ENCODE measurements around the gene THAP10. TPM values are rescaled to one million over a fixed set of nuclear protein-coding genes. Genes with fewer than 3 reads are reported as not detected.

The THAP10 gene
- total RNA-seq, 1 experiment from 2014 or later: 2.5 TPM

GRCh38 chr15:70923311-70924080, 31.3 kb upstream of the THAP10 start:
- no peak overlapping the region for H3K9ac ChIP-seq (ENCODE audit: extremely low read depth, insufficient read length, low read length)
- H3K4me1 ChIP-seq (ENCODE audit: insufficient read depth, low read length): no peaks in the 10 kb centered on the region
- Mint-ChIP-seq H3K27me3 (ENCODE audit: low read depth) (no peaks in the 10 kb centered on the region), H3K9me3 (no peaks in the 10 kb centered on the region), H3K36me3 (ENCODE audit: insufficient read depth in 1 of 3, low read depth in 3 of 3) (no peaks in the 10 kb centered on the region; a peak in 1 of 7 replicates), H3K4me3 (no peak overlapping the region), H3K27ac (no peak overlapping the region), H3K4me1 (no peaks in the 10 kb centered on the region)
- no peaks in the 10 kb centered on the region for H3K79me1 ChIP-seq (ENCODE audit: insufficient read depth, low read depth, low read length, poor library complexity, severe bottlenecking)
- no peak overlapping the region for H2BK120ac ChIP-seq (ENCODE audit: low read depth, low read length, poor library complexity, severe bottlenecking)
- H4K8ac ChIP-seq (replicated peaks; ENCODE audit: insufficient read length, low read depth, low read length): no peak overlapping the region
- H4K20me1 ChIP-seq (ENCODE audit: control insufficient read depth, insufficient read depth, insufficient read length): no peaks in the 10 kb centered on the region
- H2BK15ac ChIP-seq (ENCODE audit: low read depth, low read length): no peak overlapping the region
- no peak overlapping the region for H2AFZ ChIP-seq (ENCODE audit: low read length)
- no peak overlapping the region for H4K5ac ChIP-seq (ENCODE audit: insufficient read length, low read depth, low read length)
- no peaks in the 10 kb centered on the region for H3K23me2 ChIP-seq (ENCODE audit: insufficient read length, low read depth, low read length, poor library complexity, severe bottlenecking)
- H2AK5ac ChIP-seq (ENCODE audit: insufficient read length, low read length): no peak overlapping the region
- no peaks in the 10 kb centered on the region for H3K9me3 ChIP-seq (ENCODE audit: control insufficient read depth, low read depth, low read length)
- H3T11ph ChIP-seq (ENCODE audit: low read length): no peak overlapping the region
- no peak overlapping the region for H3K27ac ChIP-seq (ENCODE audit: insufficient read length, low read depth, low read length)
- no peak overlapping the region for H3K56ac ChIP-seq (ENCODE audit: insufficient read length, low read depth, low read length)
- no peak overlapping the region for H3K14ac ChIP-seq (ENCODE audit: insufficient read depth, low read length)
- no peak overlapping the region for H2BK5ac ChIP-seq (ENCODE audit: insufficient read length, low read length)
- no peak overlapping the region for H2BK12ac ChIP-seq (ENCODE audit: insufficient read length, low read depth, low read length)
- no peak for DNase-seq
- H3K79me2 ChIP-seq (ENCODE audit: insufficient read depth, low read length): no peaks in the 10 kb centered on the region
- no peak overlapping the region for H3K4me2 ChIP-seq (ENCODE audit: insufficient read depth, insufficient read length, low read length)
- no peak overlapping the region for H3K4ac ChIP-seq (ENCODE audit: low read depth, low read length)
- WGBS (ENCODE audit: extremely low coverage, insufficient read length, low lambda C conversion rate): no CpG with 5 or more reads among the region's 2 CpGs
- no peak overlapping the region for H3K18ac ChIP-seq (ENCODE audit: insufficient read length, low read depth, low read length)
- no peak overlapping the region for H4K91ac ChIP-seq (ENCODE audit: insufficient read length, low read depth, low read length)
- H3K23ac ChIP-seq (ENCODE audit: insufficient read length, low read depth, low read length): no peak overlapping the region
- no peak for TF ChIP-seq CTCF (conservative IDR thresholded peaks at IDR 0.05)
- H2BK20ac ChIP-seq (ENCODE audit: low read depth, low read length, poor library complexity, severe bottlenecking): no peak overlapping the region
- H3K27me3 ChIP-seq (ENCODE audit: insufficient read depth, low read length): no peaks in the 10 kb centered on the region

Measured in H9 (cell line).